Measurements from ENCODE around the gene SMG5.
"Not testable (repeated sequence)": the region's sequence is repeated elsewhere in the genome, so short reads cannot be mapped to it uniquely, and the experiment has no call there.

The SMG5 gene

GRCh38 chr1:156282479-156283222 lies at the start of gene SMG5:
SMG5 (minus strand) TSS chr1:156282825; CDS start chr1:156282680, 145 bp downstream.
- H3K4me3 ChIP-seq (ENCODE audit: low read depth, low read length): peak within 1 kb of the TSS; percentile 88

- H3K4me3 ChIP-seq (ENCODE audit: low read depth, low read length): not testable (repeated sequence)
These were observed 40.6 kb upstream of the SMG5 start for GRCh38 chr1:156323179-156323578.

GRCh38 chr1:156320560-156320959 lies 37.9 kb upstream of the SMG5 start:
- no peak overlapping the region for H3K4me3 ChIP-seq (ENCODE audit: low read depth, low read length)

GRCh38 chr1:156319664-156320063 lies 37.0 kb upstream of the SMG5 start:
- H3K4me3 ChIP-seq (ENCODE audit: low read depth, low read length): no peak overlapping the region

- no peak overlapping the region for H3K4me3 ChIP-seq (ENCODE audit: low read depth, low read length)
These were observed 34.3 kb upstream of the SMG5 start for GRCh38 chr1:156316909-156317308.

- H3K4me3 ChIP-seq (ENCODE audit: low read depth, low read length): no peak overlapping the region
These were observed 28.3 kb upstream of the SMG5 start for GRCh38 chr1:156310962-156311361.

GRCh38 chr1:156308078-156308477 lies 25.5 kb upstream of the SMG5 start:
- H3K4me3 ChIP-seq (ENCODE audit: low read depth, low read length): no peak overlapping the region

GRCh38 chr1:156305215-156305614 lies 22.6 kb upstream of the SMG5 start:
- no peak overlapping the region for H3K4me3 ChIP-seq (ENCODE audit: low read depth, low read length)

- no peak overlapping the region for H3K4me3 ChIP-seq (ENCODE audit: low read depth, low read length)
These were observed 20.6 kb upstream of the SMG5 start for GRCh38 chr1:156303241-156303640.

- no peak within 1 kb of the TSS for H3K4me3 ChIP-seq (ENCODE audit: low read depth, low read length)
These were observed 16.3 kb upstream of the SMG5 start, which contains the start of gene VHLL for GRCh38 chr1:156298852-156299357. VHLL (minus strand) TSS chr1:156299307; CDS start chr1:156299189, 118 bp downstream.

- H3K4me3 ChIP-seq (ENCODE audit: low read depth, low read length): peak within 1 kb of the TSS; percentile 56
These were observed 12.8 kb upstream of the SMG5 start, which contains the start of gene GLMP for GRCh38 chr1:156295391-156295947. GLMP (minus strand) TSS chr1:156295679; CDS start chr1:156295645, 34 bp downstream.

GRCh38 chr1:156293895-156294294 lies 11.3 kb upstream of the SMG5 start:
- no peak overlapping the region for H3K4me3 ChIP-seq (ENCODE audit: low read depth, low read length)

- H3K4me3 ChIP-seq (ENCODE audit: low read depth, low read length): no peak overlapping the region
These were observed 10.4 kb upstream of the SMG5 start for GRCh38 chr1:156293098-156293434.

- H3K4me3 ChIP-seq (ENCODE audit: low read depth, low read length): peak overlapping the region; percentile 24
These were observed 8.8 kb upstream of the SMG5 start for GRCh38 chr1:156291226-156292061.

GRCh38 chr1:156289857-156290256 lies 7.2 kb upstream of the SMG5 start:
- H3K4me3 ChIP-seq (ENCODE audit: low read depth, low read length): no peak overlapping the region

- no peak overlapping the region for H3K4me3 ChIP-seq (ENCODE audit: low read depth, low read length)
These were observed 3.4 kb upstream of the SMG5 start for GRCh38 chr1:156286061-156286460.

- no peak overlapping the region for H3K4me3 ChIP-seq (ENCODE audit: low read depth, low read length)
These were observed 2.8 kb upstream of the SMG5 start for GRCh38 chr1:156285437-156285836.

GRCh38 chr1:156284757-156285156 lies 2.1 kb upstream of the SMG5 start:
- H3K4me3 ChIP-seq (ENCODE audit: low read depth, low read length): no peak overlapping the region

- H3K4me3 ChIP-seq (ENCODE audit: low read depth, low read length): peak within 1 kb of the TSS; percentile 88
These were observed 1.5 kb upstream of the SMG5 start, which contains the start of gene TMEM79 for GRCh38 chr1:156284112-156284511. TMEM79 (plus strand) TSS chr1:156284325; CDS start chr1:156285227, 902 bp downstream.

GRCh38 chr1:156283521-156283920 lies 896 bp upstream of the SMG5 start:
- H3K4me3 ChIP-seq (ENCODE audit: low read depth, low read length): peak overlapping the region; percentile 88

Measured in iPS-11a (cell line).